GM13977 (cell line): ENCODE measurements around the gene SMIM9.
"Not testable (repeated sequence)": the region's sequence is repeated elsewhere in the genome, so short reads cannot be mapped to it uniquely, and the experiment has no call there.

Source experiments
- DNase-seq: peaks from one replicate; pipeline ENCODE4 v3.0.0; 2012; ENCODE audit warnings: low spot score
- in situ Hi-C: fragments of 300-500 bp; cut with MboI; formaldehyde crosslinking; loops from one replicate; pipeline ENCODE4 v1.12.0; 2022; ENCODE audit warnings: low sequenced_read_pairs, low pct_unique_long_range_greater_than_20kb, mixed read lengths, inconsistent platforms; ENCODE audit not compliant: unreplicated experiment
- TF ChIP-seq, protein P1 (sequence below): IDR thresholded peaks from 2 replicates; pipeline ENCODE4 v1.5.1; 2012; ENCODE audit warnings: mild to moderate bottlenecking, control low read depth; ENCODE audit not compliant: insufficient read depth; ENCODE audit errors: extremely low read depth, missing control alignments

SMIM9 gene

DNA sequence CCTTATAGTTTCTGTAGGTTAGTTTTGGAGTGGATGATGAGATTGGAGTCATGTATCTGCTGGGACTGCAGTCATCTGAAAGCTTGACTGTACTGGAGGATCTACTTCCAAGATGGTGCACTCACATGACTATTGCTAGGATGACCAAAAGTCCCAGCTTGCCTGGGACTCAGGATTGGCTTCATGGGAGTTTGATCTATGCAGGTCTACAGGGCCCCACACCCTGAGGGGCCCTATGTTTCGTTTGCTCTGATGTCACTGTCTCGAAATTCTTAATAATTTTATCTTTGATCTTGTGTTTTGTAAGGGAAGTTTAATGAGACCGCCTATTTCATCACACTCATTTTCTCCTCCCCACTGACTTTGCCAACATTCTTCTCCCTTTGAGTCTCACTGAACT lies at the start of gene SMIM9:
Gene SMIM9, minus strand, starts transcription at position 101 of the 400 bp plus-strand sequence. CDS start 3,806 bp downstream, outside the sequence.
- no peak for DNase-seq
- TF ChIP-seq, protein P1, sequence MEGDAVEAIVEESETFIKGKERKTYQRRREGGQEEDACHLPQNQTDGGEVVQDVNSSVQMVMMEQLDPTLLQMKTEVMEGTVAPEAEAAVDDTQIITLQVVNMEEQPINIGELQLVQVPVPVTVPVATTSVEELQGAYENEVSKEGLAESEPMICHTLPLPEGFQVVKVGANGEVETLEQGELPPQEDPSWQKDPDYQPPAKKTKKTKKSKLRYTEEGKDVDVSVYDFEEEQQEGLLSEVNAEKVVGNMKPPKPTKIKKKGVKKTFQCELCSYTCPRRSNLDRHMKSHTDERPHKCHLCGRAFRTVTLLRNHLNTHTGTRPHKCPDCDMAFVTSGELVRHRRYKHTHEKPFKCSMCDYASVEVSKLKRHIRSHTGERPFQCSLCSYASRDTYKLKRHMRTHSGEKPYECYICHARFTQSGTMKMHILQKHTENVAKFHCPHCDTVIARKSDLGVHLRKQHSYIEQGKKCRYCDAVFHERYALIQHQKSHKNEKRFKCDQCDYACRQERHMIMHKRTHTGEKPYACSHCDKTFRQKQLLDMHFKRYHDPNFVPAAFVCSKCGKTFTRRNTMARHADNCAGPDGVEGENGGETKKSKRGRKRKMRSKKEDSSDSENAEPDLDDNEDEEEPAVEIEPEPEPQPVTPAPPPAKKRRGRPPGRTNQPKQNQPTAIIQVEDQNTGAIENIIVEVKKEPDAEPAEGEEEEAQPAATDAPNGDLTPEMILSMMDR: no peak
- in situ Hi-C loops: loop anchor here (25.0 kb wide), 1 partner anchor 247 kb away; the partner anchor contains the start of gene CTAG1A

DNA sequence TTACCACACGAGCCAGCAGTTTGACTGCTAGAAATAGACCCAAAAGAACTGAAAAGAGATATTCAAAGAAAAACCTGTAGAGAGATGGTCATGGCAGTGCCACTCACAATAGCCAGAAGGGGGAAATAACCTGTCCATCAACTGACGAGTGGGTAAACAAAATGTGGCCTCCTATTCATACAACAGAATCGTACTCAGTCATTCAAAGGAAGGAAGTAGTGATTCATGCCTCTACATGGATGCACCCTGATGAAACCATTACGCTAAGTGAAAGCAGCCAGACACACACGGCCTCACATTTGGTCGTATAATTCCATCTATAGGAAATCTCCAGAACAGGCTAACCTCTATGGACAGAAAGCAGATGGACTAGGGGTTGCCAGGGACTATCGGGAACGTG lies 49.6 kb upstream of the SMIM9 start:
- in situ Hi-C loops: not testable (repeated sequence)

DNA sequence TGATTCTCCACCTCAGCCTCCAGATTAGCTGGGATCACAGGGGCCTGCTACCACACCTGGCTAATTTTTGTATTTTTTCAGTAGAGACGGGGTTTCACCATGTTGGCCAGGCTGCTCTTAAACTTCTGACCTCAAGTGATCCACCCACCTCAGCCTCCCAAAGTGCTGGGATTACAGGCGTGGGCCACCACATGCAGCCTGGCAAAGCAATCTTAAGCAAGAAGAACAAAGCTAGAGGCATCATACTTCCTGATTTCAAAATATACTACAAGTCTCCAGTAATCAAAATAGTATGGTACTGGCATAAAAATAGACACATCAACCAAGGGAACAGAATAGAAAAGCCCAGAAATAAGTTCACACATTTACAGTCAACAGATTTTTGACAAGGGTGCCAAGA lies 38.9 kb upstream of the SMIM9 start:
- in situ Hi-C loops: no loop called here
- TF ChIP-seq, protein P1: no peak
- no peak for DNase-seq

More for the DNA sequence above, 49.6 kb upstream of the SMIM9 start:
- not testable (repeated sequence) for DNase-seq

DNA sequence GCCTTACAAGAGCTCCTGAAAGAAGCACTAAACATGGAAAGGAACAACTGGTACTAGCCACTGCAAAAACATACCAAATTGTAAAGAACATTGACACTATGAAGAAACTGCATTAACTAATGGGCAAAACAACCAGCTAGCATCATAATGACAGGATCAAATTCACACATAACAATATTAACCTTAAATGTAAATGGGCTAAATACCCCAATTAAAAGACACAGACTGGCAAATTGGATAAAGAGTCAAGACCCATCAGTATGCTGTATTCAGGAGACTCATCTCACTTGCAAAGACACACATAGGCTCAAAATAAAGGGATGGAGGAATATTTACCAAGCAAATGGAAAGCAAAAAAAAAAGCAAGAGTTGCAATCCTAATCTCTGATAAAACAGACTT lies 34.1 kb upstream of the SMIM9 start:
- in situ Hi-C loops, DNase-seq: not testable (repeated sequence)

DNA sequence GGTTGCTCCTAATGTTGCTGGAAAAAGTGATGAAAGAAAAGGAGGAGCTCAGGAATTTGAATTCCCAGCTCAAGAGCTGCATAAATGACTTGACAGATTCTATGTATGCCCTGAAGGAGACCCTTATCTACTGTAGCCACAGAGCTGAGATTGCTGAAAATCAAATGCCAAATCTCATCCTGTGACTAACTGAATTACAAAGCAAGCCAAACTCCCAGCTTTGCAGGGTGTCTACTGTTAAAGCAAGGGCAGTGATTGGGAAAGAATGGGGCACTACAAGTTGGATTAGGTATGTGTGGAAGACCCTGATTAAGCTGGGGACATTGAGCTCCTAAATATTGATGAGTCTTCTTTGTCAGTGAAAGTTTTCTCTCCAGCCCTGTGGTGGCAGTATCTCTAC lies 20.8 kb upstream of the SMIM9 start:
- DNase-seq: no peak
- TF ChIP-seq, protein P1: no peak
- in situ Hi-C loops: no loop called here

DNA sequence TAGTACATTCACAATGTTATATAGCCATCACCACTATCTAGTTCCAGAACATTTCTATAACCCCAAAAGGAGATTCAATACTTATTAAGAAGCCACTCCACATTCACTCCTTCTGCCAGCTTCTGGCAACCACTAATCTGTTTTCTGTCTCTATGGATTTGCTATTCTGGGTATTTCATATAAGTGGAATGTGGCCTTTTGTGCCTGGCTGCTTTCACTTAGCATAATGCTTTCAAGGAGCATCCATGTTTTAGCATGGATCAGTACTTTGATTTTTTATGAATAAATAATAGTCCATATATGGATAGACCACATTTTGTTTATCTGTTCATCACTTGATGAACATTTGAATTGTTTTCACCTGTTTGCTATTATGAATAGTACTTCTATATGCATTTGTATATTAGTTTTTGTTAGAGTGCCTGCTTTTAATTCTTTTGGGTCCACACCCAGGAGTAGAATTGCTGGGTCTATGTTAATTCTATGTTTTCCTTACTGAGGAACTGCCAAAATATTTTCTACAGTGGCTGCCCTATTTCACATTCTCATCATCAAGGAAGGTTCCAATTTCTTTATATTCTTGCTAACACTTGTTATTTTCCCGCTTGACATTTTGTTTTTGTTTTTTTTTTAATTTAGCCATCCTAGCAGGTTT lies 16.6 kb upstream of the SMIM9 start:
- TF ChIP-seq, protein P1: no peak
- DNase-seq: no peak
- in situ Hi-C loops: no loop called here

DNA sequence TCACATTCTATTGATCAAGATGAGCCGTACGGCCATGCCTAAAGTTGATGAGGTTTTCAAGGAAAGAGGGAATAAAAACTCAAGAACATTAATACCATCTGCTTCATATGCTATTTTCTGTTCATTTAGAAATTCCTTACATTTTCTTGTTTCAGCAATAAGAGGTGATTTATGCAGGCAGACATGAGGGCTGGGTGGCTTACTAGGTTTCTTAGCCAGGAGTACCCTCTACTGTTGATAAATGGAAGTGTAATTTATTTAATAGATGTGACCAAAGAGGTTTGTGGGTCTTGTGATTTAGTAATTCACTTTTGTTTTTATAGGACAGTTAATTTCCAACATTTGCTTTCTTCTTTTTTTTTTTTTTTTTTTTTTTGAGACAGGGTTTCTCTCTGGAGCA lies 6.4 kb upstream of the SMIM9 start:
- DNase-seq: peak; percentile 42
- TF ChIP-seq, protein P1: peak; percentile 51
- in situ Hi-C loops: loop anchor here (25.0 kb wide), 1 partner anchor 254 kb away; the partner anchor contains the start of gene CTAG1A
